NCI-H774 (cell line): ENCODE measurements around the gene SLC39A8.
A peak's percentile ranks its signal among the peaks of the same experiment; 100 is the strongest.
"Not testable (repeated sequence)": the region's sequence is repeated elsewhere in the genome, so short reads cannot be mapped to it uniquely, and the experiment has no call there.

Experiments
- DNase-seq: peaks from one replicate; lab custom pipeline; 2025; lab: John Stamatoyannopoulos, UW

SLC39A8 gene

DNA sequence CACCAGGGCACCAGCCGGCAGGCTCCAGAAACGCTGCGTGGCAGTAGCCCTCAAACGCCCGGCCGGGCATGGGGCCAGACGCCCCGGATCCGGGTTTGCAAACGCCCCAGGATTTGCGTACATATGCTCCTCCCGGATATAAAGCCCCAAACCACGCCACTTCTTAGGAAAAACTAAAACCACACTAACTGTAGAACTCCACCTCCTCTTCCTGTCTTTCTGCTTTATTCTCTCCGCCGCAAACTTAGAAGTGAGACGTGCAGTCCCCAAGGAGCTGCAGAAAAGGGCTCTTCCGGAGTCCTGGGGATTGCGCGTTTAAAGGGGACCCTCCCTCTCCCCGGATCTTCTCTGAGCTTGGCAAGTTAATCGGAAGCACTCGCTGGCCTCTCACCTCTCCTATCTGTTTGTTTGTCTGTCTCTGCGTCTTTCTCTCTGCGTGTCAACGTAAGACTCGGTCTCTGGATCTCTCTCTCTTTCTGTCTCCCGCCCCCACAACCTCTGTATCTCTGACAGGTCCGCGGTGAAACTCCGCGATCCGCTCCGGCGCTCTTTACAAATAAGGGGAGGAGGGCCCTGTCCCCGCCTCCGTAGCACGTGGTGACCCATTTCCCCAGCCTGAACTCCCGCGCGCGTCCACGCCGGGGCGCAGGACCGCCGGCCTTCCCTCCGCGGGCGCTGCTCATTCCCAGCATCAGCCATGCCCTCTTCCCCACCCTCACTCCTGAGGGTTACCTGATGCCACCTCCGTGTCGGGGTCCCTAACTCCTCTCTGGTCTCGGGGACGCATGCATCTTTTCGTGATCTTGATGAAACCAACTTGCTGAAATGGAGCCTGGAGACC lies at the start of gene SLC39A8:
TSS of gene SLC39A8 (minus strand) at position 529 of the 841 bp plus-strand sequence. CDS start 820 bp downstream, outside the sequence.
- DNase-seq, result peak; percentile 24

GRCh38 chr4:102392033-102392744 lies 46.9 kb upstream of the SLC39A8 start:
- no peak for DNase-seq

DNA sequence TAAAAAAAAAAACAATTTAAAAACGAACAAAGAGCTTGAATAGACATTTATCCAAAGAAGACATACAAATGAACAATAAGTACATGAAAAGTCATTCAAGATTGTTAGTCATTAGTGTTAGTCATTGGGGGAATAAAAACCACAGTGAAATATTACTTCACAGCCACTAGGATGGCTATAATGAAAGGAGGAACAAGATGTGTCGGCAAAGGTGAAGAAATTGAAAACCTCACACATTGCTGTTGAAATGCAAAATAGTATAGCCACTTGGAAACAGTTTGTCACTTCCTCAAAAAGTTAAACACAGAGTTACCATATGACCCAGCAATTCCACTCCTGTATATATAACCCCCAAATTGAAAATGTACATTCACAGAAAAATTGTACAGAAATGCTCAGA lies 45.2 kb upstream of the SLC39A8 start:
- DNase-seq, result no peak

DNA sequence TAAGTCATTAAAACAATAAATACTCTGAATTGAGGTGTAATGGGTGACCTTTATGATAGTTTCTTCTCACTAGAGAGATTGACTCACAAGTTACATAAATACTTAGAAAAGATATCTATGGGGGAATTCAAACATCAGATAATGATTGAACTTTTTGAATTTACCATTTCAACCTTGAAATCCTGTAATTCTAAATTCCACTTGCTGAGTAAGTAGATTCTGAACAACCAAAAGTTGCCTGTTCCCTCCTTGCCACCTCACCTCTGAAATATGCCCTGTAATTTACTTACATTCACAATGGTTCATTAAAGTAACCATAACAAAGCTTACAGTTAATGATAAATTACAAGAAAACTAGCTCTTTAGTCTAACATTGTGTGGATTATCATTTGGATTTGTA lies 43.3 kb upstream of the SLC39A8 start:
- no peak for DNase-seq

DNA sequence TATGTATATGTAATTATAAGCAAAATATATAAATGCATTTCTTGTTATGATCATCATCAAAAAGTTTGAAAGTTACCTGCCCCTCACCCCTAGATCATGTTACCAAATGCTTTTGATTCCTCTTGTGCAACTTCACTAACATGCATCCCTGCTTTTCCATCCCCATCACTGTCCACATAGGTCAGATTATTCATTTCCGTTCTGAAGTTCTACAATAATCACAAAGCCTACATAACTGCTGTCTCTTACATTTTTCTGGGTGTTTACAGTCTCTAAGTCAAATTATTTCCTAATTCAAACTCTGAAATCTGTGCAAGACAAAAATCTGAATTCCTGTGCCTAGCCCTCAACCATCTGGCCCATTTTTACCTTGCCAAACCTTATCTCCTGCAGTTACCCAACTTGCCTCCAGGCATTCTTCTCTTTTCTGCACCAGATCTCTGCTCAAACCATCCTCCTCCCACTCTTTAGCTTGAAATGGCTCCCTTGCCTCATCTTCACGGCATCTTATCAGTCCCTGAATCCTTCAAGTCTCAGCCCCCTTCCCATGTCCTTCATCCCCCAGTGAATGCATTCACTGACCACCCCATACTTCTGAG lies 42.4 kb upstream of the SLC39A8 start:
- DNase-seq, result no peak

DNA sequence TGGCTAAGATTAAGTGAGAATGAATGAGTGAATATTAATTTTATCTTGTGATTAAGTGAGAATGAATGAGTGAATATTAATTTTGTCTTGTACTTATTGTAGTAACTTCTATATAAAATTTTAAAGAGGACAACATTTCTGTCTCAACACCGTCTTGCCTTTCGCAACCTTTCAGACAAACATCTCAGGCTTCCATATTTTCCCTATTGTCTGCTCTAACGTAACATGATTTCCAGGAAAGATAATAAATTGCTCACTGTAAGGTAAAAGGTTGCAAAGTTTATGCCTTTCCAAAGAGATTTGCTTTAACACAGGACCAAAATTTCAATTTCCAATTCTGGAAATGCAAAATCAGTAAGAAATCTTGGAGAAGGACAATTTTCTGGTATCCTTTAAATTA lies 41.7 kb upstream of the SLC39A8 start:
- no peak for DNase-seq

DNA sequence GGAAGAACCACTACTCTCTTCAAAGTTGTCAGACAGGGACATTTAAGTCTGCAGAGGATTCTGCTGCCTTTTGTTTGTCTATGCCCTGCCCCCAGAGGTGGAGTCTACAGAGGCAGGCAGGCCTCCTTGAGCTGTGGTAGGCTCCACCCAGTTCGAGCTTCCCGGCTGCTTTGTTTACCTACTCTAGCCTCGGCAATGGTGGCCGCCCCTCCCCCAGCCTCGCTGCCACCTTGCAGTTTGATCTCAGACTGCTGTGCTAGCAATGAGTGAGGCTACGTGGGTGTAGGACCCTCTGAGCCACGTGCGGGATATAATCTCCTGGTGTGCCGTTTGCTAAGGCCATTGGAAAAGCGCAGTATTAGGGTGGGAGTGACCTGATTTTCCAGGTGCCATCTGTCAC lies 35.0 kb upstream of the SLC39A8 start:
- not testable (repeated sequence) for DNase-seq

DNA sequence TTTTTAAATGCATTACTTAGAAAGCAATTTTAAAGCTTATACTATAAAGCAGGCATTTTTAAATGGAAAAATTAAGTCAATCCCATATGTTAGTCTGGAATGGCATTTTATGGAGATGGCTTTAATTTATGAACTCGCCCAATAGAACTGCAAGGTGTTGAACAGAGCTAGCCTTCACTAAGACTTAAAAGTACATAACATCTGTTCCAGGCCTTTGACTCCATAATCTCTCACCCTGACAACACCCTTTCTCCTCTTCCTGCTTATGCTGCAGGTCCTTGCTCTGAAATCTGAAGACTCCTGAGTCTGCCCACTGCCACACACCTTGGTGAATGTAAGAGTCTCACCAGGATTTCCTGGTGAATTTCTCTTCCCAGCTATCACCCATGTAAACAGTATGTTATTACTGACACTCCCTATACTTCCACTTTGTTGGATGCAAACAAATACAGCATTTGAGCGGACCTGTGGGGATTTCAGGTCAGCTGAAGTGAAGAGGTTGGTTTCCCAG lies 17.7 kb upstream of the SLC39A8 start:
- no peak for DNase-seq

DNA sequence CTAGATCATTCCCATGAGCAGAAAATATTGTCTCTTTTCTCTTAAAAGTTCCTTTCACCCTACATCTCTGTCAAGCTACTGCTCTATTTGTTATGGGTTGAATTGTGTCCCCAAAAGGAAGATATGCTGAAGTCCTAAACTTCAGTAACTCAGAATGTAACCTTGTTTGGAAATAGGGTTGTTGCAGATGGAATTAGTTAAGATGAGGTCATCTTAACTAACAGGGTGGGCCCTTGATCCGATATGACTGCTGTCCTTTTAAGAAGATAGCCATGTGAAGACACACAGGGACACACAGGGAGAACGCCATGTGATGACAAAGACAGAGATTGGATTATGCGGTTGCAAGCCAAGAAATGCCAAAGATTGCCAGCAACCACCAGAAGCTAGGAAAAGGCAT lies 12.8 kb upstream of the SLC39A8 start:
- no peak for DNase-seq

- not testable (repeated sequence) for DNase-seq
These were observed 12.4 kb upstream of the SLC39A8 start for GRCh38 chr4:102357637-102358036.

- DNase-seq, result no peak
These were observed 11.4 kb upstream of the SLC39A8 start for GRCh38 chr4:102356562-102357202.

- DNase-seq, result no peak
These were observed 10.5 kb upstream of the SLC39A8 start for GRCh38 chr4:102355748-102356147.

- no peak for DNase-seq
These were observed 9.6 kb upstream of the SLC39A8 start for GRCh38 chr4:102354671-102355454.

GRCh38 chr4:102352781-102353180 lies 7.5 kb upstream of the SLC39A8 start:
- no peak for DNase-seq

DNA sequence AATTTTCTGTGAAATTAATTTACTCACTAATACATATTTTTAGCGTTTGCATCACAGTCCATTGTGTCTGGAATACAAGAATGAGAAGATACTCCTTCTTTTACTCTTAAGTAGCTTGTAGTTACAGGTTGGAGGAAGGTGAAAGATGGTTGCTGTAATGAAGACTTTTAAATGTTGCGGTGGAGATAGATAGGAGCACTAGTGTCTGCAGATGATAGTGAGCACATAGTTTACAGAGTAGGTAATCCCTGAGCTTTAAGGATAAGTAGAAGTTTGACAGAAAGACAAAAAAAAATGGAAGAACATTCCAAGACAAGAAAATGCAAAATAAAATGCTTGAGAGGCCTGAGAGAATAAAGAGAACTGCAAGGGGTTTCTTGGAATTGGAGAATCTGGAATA lies 5.4 kb upstream of the SLC39A8 start:
- DNase-seq, result no peak

- DNase-seq, result no peak
These were observed 3.4 kb upstream of the SLC39A8 start for GRCh38 chr4:102348701-102349100.

DNA sequence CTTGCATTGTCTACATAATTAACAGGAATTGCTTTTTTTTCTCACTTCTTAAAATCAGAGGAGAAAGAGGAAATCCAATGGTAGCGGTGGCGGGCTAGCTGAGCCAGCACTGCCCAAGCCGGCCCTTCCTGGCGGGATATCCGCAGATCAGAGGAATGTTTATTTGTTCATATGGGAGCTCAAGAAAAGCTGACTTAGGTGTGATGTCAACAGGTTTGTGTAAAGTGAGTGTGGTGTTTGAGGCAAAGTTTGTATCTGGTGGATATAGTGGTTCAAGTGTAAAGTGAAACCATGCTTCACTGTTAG lies 466 bp upstream of the SLC39A8 start:
- DNase-seq, result no peak

- DNase-seq, result peak; percentile 7
These were observed 745 bp downstream of the SLC39A8 start for GRCh38 chr4:102344520-102344953.

DNA sequence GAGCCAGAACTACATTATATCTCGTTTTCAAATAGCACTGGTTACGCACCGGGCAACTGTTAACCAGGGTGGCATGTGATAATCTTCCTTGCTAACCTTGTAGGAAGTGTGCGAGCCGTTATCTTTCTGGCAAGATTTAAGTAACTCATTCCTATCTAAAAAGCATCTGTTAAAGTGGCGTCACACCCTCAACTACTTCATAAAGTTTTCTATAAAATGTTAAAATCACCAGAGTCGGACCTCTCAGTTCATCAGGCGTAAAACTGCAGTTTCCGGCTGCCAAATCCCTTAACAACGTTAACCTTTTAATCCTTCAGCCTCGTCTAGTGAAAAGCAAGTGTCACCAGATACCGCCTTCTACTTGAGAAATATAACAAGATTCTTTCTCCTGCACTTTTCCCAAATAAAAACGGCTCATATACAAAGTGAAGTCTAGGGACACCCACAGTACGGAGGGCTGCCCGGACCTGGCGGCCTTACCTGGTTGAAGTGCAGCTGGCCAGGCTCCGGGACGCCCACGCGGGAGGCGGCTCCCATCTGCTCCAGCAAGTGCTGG lies 1.2 kb downstream of the SLC39A8 start:
- DNase-seq, result no peak

- DNase-seq, result no peak
These were observed 2.7 kb downstream of the SLC39A8 start for GRCh38 chr4:102342404-102343074.

GRCh38 chr4:102341201-102341600 lies 4.1 kb downstream of the SLC39A8 start:
- no peak for DNase-seq
